Measurements from ENCODE around the gene ARID1B.

DNA sequence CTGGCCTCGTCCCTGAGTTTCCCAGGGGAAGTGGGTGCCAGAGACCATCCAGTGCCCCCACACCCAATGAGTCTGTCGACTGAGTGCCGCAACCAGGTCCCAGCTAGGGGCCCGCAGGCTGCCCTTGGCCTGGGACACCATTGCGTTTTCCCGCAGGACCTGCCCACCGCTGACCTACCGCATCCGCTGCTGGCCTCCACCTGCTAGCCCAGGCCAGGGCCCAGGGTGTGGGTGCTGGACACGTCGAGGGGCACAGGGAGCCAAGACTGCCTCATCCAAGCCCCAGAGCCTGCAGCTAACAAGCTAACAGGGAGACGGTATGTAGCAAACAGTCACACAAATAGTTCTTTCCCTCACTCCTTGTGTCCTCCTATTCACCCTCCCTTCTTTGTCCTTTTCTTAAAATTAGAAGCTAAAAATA is 448.4 kb downstream of the ARID1B start:
- TF ChIP-seq, protein P1, sequence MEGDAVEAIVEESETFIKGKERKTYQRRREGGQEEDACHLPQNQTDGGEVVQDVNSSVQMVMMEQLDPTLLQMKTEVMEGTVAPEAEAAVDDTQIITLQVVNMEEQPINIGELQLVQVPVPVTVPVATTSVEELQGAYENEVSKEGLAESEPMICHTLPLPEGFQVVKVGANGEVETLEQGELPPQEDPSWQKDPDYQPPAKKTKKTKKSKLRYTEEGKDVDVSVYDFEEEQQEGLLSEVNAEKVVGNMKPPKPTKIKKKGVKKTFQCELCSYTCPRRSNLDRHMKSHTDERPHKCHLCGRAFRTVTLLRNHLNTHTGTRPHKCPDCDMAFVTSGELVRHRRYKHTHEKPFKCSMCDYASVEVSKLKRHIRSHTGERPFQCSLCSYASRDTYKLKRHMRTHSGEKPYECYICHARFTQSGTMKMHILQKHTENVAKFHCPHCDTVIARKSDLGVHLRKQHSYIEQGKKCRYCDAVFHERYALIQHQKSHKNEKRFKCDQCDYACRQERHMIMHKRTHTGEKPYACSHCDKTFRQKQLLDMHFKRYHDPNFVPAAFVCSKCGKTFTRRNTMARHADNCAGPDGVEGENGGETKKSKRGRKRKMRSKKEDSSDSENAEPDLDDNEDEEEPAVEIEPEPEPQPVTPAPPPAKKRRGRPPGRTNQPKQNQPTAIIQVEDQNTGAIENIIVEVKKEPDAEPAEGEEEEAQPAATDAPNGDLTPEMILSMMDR (conservative IDR thresholded peaks at IDR 0.05; ENCODE audit: low read depth, low read length) = no peak
- no peak for TF ChIP-seq CHD1 (IDR thresholded peaks at IDR 0.05; ENCODE audit: low read depth, low read length)
- TF ChIP-seq MAFK (IDR thresholded peaks at IDR 0.05; ENCODE audit: low read depth, low read length) = no peak
- no peak for TF ChIP-seq POLR2A (IDR thresholded peaks at IDR 0.05; ENCODE audit: low read depth, low read length)
- TF ChIP-seq SMC3 (IDR thresholded peaks at IDR 0.05; ENCODE audit: low read depth, low read length) = no peak
- TF ChIP-seq MXI1 (IDR thresholded peaks at IDR 0.05; ENCODE audit: borderline replicate concordance, low read depth, low read length) = no peak
- no peak for TF ChIP-seq MAZ (IDR thresholded peaks at IDR 0.05; ENCODE audit: borderline replicate concordance, low read depth, low read length)
- TF ChIP-seq NFE2L2 (IDR thresholded peaks at IDR 0.05; ENCODE audit: low read depth, low read length) = no peak
- TF ChIP-seq FOS (IDR thresholded peaks at IDR 0.05; ENCODE audit: low read depth, low read length) = no peak
- TF ChIP-seq, protein P2, sequence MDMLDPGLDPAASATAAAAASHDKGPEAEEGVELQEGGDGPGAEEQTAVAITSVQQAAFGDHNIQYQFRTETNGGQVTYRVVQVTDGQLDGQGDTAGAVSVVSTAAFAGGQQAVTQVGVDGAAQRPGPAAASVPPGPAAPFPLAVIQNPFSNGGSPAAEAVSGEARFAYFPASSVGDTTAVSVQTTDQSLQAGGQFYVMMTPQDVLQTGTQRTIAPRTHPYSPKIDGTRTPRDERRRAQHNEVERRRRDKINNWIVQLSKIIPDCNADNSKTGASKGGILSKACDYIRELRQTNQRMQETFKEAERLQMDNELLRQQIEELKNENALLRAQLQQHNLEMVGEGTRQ (IDR thresholded peaks at IDR 0.05; ENCODE audit: low read depth, low read length) = no peak
- no peak for TF ChIP-seq RFX5 (IDR thresholded peaks at IDR 0.05; ENCODE audit: low read depth, low read length)
- no peak for TF ChIP-seq CEBPB (IDR thresholded peaks at IDR 0.05; ENCODE audit: low read depth, low read length)
- TF ChIP-seq RAD21 (IDR thresholded peaks at IDR 0.05; ENCODE audit: low read length) = no peak

Data from IMR-90 (cell line).